HG03066 (cell line): ENCODE measurements around the gene SLC44A3.

ENCODE experiments used
- ATAC-seq: cut with Tn5 transposase; IDR thresholded peaks from one replicate; pipeline ENCODE4 v1.9.1; 2021; ENCODE audit warnings: low read depth; ENCODE audit not compliant: unreplicated experiment

SLC44A3 gene

GRCh38 chr1:94819945-94820746 lies at the start of gene SLC44A3:
SLC44A3 (plus strand) TSS chr1:94820357; CDS start chr1:94820452, 95 bp downstream.
- no peak for ATAC-seq

- ATAC-seq: no peak
Observed at GRCh38 chr1:94772230-94772641, 47.9 kb upstream of the SLC44A3 start.

GRCh38 chr1:94772845-94773244 lies 47.3 kb upstream of the SLC44A3 start:
- ATAC-seq: no peak

DNA sequence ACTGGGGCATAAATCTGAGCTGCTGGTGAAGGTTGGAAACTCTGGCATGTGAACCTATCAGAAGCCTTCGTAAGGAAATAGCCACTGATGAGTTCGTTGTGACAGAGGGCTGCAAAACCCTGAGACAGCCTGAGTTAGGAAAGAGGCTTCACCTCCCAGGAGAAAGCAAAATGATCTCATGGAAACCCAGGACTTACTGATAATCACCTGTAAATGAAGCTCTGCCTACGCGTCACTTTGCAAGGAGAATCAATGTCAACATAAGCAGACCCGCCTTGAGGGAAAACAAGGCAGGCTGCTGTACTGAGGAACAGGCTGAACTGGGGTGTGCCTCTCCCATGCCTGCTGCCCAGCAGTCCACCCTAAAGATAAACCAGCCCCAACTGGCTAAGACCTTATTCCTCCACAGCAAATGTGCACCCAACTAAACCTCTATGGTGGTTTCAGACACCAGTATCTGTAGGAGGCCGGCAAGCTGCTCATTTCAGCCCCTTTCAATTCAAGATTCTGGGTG lies 46.8 kb upstream of the SLC44A3 start:
- no peak for ATAC-seq

- ATAC-seq: no peak
Observed at GRCh38 chr1:94773931-94774422, 46.2 kb upstream of the SLC44A3 start.

DNA sequence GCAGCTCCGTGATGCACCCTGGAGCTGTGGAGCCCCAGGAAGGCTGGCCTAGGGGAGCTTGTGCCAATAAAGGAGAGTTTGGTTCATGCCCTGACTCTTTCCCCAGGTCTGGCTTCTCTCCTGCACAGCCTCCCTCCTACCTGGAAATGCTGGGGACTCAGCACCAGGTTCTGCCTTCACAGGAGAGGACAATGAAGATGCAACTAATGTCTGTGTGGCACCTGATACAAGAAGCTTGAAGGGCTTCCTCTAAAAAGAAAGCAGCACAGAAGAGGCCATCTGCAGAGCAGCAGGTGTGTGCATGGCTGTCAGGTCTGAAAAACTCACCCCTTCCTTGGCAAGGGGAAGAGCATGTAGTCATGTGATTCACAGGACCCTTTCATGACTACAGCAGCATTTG lies 43.7 kb upstream of the SLC44A3 start:
- no peak for ATAC-seq

DNA sequence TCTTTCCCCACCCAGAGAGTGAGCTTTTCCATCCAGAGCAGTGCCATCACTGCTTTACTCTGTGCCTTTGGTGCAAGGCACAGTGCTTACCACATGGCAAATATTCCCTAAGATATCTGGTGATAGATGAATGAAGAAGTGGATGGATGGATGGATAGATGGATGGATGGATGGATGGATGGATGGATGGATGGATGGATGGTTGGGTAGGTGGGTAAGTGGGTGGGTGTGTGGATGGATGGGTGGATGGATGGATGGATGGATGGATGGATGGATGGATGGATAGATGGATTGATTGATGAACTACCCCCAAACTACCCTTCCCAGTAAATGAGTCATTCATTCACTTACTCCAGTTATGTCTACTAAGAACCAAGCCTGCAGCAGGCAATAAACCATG lies 42.9 kb upstream of the SLC44A3 start:
- no peak for ATAC-seq

- ATAC-seq: no peak
Observed at GRCh38 chr1:94778808-94779207, 41.3 kb upstream of the SLC44A3 start.

DNA sequence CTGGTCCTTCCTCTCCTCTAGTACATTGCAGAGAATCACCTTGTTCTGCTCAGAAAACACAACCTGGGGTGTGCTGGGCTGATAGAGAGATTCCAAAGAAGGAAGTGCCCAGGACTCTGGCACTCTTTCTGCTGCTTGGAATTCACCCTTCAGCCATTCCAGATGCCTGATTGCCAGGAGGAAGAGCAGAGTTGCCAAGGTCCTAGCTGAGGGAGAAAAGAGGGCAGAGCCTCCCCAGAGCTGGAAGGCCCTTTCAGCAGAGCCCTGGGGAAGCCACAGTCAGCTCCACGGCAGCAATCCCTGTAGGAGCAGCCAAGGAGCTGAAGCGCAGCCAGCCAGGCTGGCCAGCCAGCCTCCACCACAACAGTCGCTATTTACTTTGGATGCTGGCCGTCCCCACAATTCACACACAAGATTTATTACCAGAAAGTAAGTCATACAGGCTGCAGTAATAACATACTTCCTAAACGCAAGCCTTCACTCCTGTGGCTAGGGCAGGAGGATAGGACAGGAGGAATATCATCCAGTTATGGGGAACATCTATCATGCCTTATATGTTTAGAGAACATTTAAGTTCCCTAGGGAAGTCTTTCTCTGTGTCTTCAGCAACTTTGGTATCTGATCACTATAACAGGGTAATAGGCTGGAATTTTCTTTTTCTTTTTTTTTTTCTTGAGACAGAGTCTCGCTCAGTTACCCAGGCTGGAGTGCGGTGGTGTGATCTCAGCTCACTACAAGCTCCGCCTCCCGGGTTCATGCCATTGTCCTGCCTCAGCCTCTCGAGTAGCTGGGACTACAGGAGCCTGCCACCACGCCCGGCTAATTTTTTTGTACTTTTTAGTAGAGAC lies 36.6 kb upstream of the SLC44A3 start:
- ATAC-seq: no peak

DNA sequence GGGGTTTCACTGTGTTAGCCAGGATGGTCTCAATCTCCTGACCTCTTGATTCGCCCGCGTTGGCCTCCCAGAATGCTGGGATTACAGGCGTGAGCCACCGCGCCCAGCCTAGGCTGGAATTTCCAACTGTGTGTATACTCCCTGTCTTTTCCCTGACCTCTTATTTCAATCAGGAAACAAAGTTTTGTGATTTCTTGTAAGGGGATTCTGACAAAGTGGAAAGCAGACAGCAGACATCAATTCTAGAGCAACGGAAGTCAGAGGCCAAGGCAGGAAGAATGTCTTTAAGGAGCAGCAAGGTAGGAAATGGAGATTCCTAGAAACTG lies 36.0 kb upstream of the SLC44A3 start:
- ATAC-seq: no peak

DNA sequence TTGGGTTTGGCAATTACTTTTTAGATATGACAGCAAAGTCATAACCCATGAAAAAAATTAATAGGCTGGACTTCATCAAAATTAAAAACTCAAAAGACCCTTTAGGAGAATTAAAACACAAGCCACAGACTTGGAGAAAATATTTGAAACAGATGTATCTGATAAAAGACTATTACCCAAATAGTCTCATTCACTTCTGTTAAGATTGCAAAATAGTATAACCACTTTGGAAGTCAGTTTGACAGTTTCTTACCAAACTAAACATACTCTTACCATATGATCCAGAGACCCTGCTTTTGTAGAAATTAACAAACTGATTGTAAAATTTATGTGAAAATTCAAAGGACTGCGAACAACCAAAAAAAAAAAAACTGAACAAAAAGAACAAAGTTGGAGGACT lies 32.5 kb upstream of the SLC44A3 start:
- no peak for ATAC-seq

DNA sequence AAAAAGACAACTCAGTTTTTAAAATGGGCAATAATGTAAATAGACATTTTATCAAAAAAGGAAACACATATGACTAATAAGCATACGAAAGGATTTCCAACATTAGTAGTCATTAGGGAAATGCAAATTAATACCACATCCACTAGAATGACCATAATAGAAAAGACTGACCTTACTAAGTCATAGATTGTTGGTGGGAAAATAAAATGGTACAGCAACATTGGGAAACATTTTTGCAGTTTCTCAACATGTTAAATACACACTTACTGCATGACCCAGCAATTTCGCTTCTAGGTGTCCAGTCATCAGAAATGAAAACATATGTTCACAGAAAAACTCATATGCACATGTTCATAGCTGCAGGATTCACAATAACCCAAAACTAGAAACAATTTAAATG lies 29.9 kb upstream of the SLC44A3 start:
- ATAC-seq: no peak

- no peak for ATAC-seq
Observed at GRCh38 chr1:94790670-94791069, 29.5 kb upstream of the SLC44A3 start.

GRCh38 chr1:94792473-94793295 lies 27.5 kb upstream of the SLC44A3 start:
- ATAC-seq: peak; percentile 99

GRCh38 chr1:94793296-94793656 lies 26.9 kb upstream of the SLC44A3 start:
- no peak for ATAC-seq

DNA sequence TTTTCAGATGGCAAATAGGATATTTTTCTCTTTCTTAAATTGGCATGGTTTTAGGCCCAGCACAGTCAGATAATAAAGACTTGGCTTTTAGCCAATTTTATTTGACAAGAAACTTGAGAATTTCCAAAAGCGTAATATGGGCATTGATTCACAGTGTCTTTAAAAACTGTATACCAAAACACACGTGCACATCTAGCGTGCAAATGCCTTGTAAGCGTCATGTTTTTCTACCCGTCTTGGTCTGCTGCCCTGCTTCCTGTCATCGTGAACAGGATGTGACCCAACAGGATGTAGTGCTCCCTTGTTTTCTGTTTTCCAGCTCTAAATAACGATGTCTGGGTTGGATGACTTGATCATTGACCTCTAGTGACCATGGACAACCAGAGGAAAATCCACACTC lies 24.7 kb upstream of the SLC44A3 start:
- ATAC-seq: no peak

DNA sequence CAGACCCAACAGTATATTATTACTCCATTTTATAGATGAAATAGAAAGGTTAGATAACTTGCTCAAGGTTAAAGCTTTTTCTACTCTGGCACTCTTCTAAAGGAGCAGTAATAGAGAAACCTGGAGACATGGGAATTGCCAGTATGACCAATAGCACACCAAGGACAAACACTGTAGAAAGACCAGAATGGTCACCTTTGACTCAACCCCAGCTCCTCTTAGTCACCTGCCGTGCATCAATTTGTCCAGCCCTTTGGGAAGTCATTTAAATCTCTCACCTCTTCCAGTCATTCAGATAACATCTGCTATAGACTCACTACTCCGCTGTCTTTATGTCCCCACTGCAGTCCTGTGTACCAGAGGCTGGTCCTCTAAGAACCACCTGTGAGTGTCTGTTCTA lies 23.9 kb upstream of the SLC44A3 start:
- ATAC-seq: no peak

DNA sequence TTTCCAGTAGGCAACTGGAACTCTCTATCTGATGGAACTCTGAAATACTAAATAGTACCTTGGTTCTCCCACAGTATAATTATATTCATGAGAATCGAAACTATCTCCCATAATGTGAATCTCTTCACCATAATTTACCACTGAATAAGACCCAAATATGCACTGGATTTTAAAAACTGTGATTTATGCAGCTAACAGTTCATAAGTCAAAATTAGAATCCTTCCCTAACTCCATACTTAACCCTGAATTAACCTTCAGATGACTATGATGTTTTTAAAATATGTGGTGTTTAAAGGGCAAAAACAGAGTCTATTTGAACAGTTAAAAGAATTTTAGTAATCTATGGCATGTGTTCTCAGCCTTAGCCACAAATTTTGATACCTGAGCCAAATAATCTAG lies 22.9 kb upstream of the SLC44A3 start:
- no peak for ATAC-seq

DNA sequence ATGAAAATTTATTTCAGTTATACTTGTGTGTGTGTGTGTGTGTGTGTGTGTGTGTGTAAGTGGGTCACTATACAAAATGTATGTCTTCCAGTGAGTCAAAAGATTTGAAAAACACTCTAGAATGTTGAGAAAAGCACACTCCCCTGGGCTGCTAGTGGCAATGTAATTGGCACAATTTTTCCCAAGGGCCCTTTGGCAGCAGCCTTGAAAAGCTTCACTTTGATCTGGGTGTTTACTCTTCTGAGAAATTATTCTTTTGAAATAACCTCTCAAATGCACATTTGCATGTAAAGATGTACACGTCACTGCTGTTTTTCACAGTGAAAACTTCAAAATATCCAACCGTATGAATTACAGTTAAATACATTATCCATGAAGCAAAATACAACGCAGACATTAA lies 22.1 kb upstream of the SLC44A3 start:
- ATAC-seq: no peak

DNA sequence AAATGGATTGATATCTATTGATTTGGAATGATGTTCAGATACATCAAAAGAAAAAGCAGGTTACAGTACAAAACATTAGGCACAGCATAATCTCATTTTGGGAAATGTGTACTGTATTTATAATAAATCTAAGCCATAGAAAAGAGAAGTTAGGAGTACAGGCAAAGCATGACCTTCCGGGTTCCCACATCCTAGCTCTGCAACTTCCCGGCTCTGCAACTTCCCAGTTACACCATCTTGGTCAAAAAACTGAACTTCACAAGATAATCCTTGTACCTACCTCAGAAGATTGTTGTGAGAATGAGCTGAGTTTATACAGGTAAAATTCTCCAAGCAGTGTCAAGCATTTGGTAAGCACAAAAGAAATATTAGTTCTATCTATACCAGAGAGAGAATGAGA lies 21.7 kb upstream of the SLC44A3 start:
- ATAC-seq: no peak

- no peak for ATAC-seq
Observed at GRCh38 chr1:94799206-94799605, 21.0 kb upstream of the SLC44A3 start.
